ENCODE data around the gene PALLD.

DNA sequence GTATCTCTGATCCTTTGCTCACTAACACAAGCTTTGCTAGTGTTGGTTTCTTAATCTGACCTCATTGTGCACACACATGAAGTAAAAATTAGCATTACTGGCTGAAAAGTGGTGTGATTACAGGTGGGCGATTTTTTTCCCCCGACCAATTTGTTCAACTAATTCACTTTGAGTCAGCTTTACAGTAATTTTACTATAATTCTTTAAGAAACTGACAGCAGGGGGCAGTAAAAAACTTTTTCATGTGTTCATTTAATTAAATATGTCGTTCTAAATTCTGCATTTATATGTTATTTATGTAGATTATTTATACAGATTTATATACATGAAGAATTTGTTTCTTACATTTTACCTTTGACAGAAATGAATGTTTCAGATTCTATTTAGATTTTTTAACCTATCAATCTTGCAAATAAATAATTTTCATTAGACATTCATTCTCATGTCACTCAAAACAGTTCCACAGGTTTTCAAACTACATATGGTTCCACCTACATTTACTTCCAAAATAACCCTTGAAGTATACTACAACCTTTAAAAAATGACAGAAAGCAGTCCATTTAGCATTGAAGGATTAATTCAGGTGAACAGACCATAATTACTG lies 17.5 kb downstream of the PALLD start:
- TF ChIP-seq, protein P1, sequence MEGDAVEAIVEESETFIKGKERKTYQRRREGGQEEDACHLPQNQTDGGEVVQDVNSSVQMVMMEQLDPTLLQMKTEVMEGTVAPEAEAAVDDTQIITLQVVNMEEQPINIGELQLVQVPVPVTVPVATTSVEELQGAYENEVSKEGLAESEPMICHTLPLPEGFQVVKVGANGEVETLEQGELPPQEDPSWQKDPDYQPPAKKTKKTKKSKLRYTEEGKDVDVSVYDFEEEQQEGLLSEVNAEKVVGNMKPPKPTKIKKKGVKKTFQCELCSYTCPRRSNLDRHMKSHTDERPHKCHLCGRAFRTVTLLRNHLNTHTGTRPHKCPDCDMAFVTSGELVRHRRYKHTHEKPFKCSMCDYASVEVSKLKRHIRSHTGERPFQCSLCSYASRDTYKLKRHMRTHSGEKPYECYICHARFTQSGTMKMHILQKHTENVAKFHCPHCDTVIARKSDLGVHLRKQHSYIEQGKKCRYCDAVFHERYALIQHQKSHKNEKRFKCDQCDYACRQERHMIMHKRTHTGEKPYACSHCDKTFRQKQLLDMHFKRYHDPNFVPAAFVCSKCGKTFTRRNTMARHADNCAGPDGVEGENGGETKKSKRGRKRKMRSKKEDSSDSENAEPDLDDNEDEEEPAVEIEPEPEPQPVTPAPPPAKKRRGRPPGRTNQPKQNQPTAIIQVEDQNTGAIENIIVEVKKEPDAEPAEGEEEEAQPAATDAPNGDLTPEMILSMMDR (IDR thresholded peaks at IDR 0.05) = no peak
- TF ChIP-seq ZBTB21 (CRISPR knock-in tag; IDR thresholded peaks at IDR 0.05; ENCODE audit: borderline replicate concordance) (no peak), NR1H2 (CRISPR knock-in tag; IDR thresholded peaks at IDR 0.05) (no peak), FOXJ3 (CRISPR knock-in tag; IDR thresholded peaks at IDR 0.05; ENCODE audit: borderline replicate concordance) (no peak)
- TF ChIP-seq, protein P2, sequence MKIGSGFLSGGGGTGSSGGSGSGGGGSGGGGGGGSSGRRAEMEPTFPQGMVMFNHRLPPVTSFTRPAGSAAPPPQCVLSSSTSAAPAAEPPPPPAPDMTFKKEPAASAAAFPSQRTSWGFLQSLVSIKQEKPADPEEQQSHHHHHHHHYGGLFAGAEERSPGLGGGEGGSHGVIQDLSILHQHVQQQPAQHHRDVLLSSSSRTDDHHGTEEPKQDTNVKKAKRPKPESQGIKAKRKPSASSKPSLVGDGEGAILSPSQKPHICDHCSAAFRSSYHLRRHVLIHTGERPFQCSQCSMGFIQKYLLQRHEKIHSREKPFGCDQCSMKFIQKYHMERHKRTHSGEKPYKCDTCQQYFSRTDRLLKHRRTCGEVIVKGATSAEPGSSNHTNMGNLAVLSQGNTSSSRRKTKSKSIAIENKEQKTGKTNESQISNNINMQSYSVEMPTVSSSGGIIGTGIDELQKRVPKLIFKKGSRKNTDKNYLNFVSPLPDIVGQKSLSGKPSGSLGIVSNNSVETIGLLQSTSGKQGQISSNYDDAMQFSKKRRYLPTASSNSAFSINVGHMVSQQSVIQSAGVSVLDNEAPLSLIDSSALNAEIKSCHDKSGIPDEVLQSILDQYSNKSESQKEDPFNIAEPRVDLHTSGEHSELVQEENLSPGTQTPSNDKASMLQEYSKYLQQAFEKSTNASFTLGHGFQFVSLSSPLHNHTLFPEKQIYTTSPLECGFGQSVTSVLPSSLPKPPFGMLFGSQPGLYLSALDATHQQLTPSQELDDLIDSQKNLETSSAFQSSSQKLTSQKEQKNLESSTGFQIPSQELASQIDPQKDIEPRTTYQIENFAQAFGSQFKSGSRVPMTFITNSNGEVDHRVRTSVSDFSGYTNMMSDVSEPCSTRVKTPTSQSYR (CRISPR knock-in tag; IDR thresholded peaks at IDR 0.05) = no peak

Data from WTC11 (cell line).